CD4-positive, alpha-beta memory T cell (primary cell): ENCODE results near the gene LRSAM1. TPM values are rescaled to one million over a fixed set of nuclear protein-coding genes. Genes with fewer than 3 reads are reported as not detected.

Source experiments
- CTCF ChIA-PET: fragments of 350-600 bp; sonication (Branson Sonifier 250); formaldehyde crosslinking; loops from one replicate; lab custom pipeline; 2021; ENCODE audit warnings: inconsistent platforms; ENCODE audit not compliant: partially characterized antibody; lab: Charles Lee
- POLR2A ChIA-PET: fragments of 350-600 bp; sonication (Branson Sonifier 250); formaldehyde crosslinking; loops from one replicate; lab custom pipeline; 2021; ENCODE audit not compliant: partially characterized antibody; lab: Charles Lee
- DNase-seq, 5 donors: peaks; one replicate each; pipeline versions ENCODE4 v3.0.0 to v3.0.0-alpha.2; 2020 to 2022; ENCODE audit warnings: mixed read lengths in 1 of 5
- H3K27ac ChIP-seq: one replicate; pipeline ENCODE4 v1.7.0; 2013; ENCODE audit warnings: low read depth, low read length
- H3K27me3 ChIP-seq: 2 replicates; pipeline ENCODE4 v1.7.0; 2013; ENCODE audit warnings: mild to moderate bottlenecking, low read length, moderate library complexity; ENCODE audit not compliant: insufficient read depth
- H3K36me3 ChIP-seq: 2 replicates; pipeline ENCODE4 v1.7.0; 2013; ENCODE audit warnings: mild to moderate bottlenecking, low read length, moderate library complexity; ENCODE audit not compliant: insufficient read depth
- H3K4me1 ChIP-seq: 2 replicates; pipeline ENCODE4 v1.7.0; 2013; ENCODE audit warnings: mild to moderate bottlenecking, low read length, moderate library complexity; ENCODE audit not compliant: insufficient read depth
- H3K4me3 ChIP-seq, 2 donors: one replicate each; pipeline ENCODE4 v1.7.0; 2013; ENCODE audit warnings: low read length in 2 of 2, mild to moderate bottlenecking in 1 of 2
- H3K9me3 ChIP-seq, 2 donors: one replicate each; pipeline ENCODE4 v1.7.0; 2013; ENCODE audit warnings: low read length in 2 of 2, control low read depth in 1 of 2; ENCODE audit not compliant: control insufficient read depth in 1 of 2
- H3K27ac Mint-ChIP-seq, 7 donors: one replicate each; pipeline ENCODE4 v1.8.0; 2020 to 2021; ENCODE audit warnings: mixed read lengths in 7 of 7, mild to moderate bottlenecking in 6 of 7, inconsistent platforms in 3 of 7, moderate library complexity in 3 of 7
- H3K27me3 Mint-ChIP-seq, 2 donors: one replicate each; pipeline ENCODE4 v1.8.0; 2020 to 2021; ENCODE audit warnings: mixed read lengths in 2 of 2
- H3K36me3 Mint-ChIP-seq, 2 donors: one replicate each; pipeline ENCODE4 v1.8.0; 2020 to 2021; ENCODE audit warnings: mixed read lengths in 2 of 2, inconsistent platforms in 1 of 2, mild to moderate bottlenecking in 1 of 2
- H3K4me1 Mint-ChIP-seq, 4 donors: one replicate each; pipeline ENCODE4 v1.8.0; 2020 to 2021; ENCODE audit warnings: mixed read lengths in 4 of 4, mild to moderate bottlenecking in 1 of 4
- H3K4me3 Mint-ChIP-seq, 8 donors: one replicate each; pipeline ENCODE4 v1.8.0; 2020 to 2021; ENCODE audit warnings: mixed read lengths in 8 of 8, mild to moderate bottlenecking in 7 of 8, moderate library complexity in 6 of 8, inconsistent platforms in 3 of 8
- H3K9me3 Mint-ChIP-seq, 8 donors: one replicate each; pipeline ENCODE4 v1.8.0; 2020 to 2021; ENCODE audit warnings: mixed read lengths in 8 of 8, mild to moderate bottlenecking in 5 of 8, inconsistent platforms in 3 of 8, moderate library complexity in 1 of 8
- intact Hi-C: fragments of 100-400 bp; cut with micrococcal nuclease; formaldehyde crosslinking; loops from one replicate; pipeline ENCODE4 v1.15.1; 2023
- polyA plus RNA-seq, 2 donors: library from polyadenylated mRNA; unstranded; fragments of 300-500 nt; fragmentation: Illumina TruSeq; gene quantifications; one replicate each; pipeline ENCODE4 v1.2.3, GENCODE V29; 2021
- total RNA-seq, 2 experiments: library from RNA; stranded (reverse); gene quantifications; one replicate each; pipeline ENCODE4 v1.2.3, GENCODE V29; 2021

The LRSAM1 gene
- total and polyA plus RNA-seq, 4 experiments from 2014 or later: 4.3 to 31.3 (median 19.9) TPM

DNA sequence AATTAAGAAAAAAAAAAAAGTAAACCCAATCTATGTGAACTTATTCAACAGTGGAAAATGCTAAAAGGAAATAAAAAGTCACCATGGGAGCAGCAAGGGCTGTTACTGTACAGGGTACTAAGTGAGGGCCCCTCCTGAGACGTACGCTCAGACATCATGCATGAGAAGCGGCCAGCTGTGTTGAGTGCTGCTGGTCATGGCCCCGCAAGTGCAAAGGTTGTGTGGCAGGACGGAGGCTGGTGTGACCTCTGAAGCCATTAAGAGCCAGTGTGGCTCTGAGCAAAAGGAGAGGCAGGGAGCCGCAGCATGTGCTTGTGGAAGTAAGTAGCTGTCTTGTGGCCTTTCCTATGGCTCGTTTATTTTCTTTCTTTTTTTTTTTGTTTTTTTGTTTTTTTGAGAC lies 30.3 kb upstream of the LRSAM1 start:
- Mint-ChIP-seq H3K9me3 (no peaks in the 10 kb centered on the region), H3K4me1 (peaks cover 17 to 40% (median 29%) of the 10 kb centered on the region in 4 donors), H3K27ac (no peak overlapping the region), H3K4me3 (no peak overlapping the region), H3K36me3 (peaks cover 0 to 11% of the 10 kb centered on the region in 2 donors), H3K27me3 (peaks cover 0 to 3% of the 10 kb centered on the region in 2 donors)
- Histone ChIP-seq H3K4me1 (peaks cover 34% of the 10 kb centered on the region), H3K27ac (no peak overlapping the region), H3K27me3 (no peaks in the 10 kb centered on the region), H3K9me3 (no peaks in the 10 kb centered on the region), H3K4me3 (no peak overlapping the region), H3K36me3 (no peaks in the 10 kb centered on the region)
- intact Hi-C loops: no loop called here
- ChIA-PET CTCF (no interaction called here), POLR2A (interaction anchor here (5.9 kb wide), 1 partner anchor 30 kb away, joined by 30 read pairs; the partner anchor contains the start of genes LRSAM1 and RPL12)
- DNase-seq: no peak

DNA sequence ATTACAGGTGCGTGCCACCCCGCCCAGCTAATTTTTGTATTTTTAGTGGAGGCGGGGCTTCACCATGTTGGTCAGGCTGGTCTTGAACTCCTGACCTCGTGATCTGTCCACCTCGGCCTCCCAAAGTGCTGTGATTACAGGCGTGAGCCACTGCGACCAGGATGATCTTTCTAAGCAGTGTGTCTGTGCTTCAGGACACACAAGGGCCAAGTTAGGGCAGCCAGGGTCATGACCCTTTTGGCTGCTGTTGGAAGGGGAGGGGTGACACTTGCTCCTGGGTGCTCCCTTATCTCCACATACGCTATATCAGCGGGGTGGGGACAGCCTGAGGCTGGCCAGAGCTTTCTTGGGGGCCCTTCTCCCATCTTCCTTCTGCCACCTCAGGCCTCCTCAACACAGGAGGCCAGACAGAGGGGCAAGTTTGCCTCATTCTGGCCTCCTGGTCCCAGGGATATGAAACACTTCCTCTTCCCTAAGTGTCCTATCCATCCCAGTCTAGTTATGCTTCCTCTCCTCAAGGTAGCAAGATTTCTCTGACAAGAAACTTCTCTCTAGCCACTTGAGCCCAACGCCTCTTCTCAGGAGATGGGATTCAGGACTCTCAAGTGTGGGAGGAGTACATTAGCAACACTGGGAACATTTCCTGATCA lies 29.1 kb upstream of the LRSAM1 start:
- intact Hi-C loops: no loop called here
- no peak overlapping the region for H3K27ac Mint-ChIP-seq
- H3K27ac ChIP-seq: no peak overlapping the region

DNA sequence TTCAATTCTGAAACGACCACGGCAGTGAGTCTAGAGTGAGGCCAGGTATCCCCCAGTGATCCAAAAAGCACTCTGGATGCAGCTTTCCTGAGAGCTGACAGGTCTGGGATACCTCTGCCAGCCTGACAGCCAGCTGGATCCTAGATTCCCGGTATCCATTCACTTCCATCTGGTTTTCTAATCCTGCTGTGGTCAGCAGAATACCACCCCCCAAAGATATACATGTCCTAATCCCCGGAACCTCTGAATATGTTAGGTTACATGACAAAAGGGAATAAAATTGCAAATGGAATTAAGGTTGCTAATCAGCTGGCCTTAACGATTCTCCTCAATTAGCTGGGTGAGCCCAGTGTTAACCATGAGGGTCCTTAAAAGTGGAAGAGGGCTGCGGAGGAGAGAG lies 28.5 kb upstream of the LRSAM1 start:
- ChIA-PET CTCF (no interaction called here), POLR2A (interaction anchor here (4.2 kb wide), 1 partner anchor 28 kb away, joined by 67 read pairs; the partner anchor contains the start of genes LRSAM1 and RPL12)
- Histone ChIP-seq H3K27ac (no peak overlapping the region), H3K27me3 (no peaks in the 10 kb centered on the region), H3K4me3 (no peak overlapping the region), H3K36me3 (no peaks in the 10 kb centered on the region), H3K9me3 (no peaks in the 10 kb centered on the region), H3K4me1 (peaks cover 42% of the 10 kb centered on the region)
- H3K4me3 Mint-ChIP-seq: peak overlapping the region in 4 of 8 donors; percentile 97 to 100 (median 99)
- H3K9me3 Mint-ChIP-seq: no peaks in the 10 kb centered on the region
- H3K36me3 Mint-ChIP-seq: peaks cover 5 to 18% of the 10 kb centered on the region in 2 donors
- DNase-seq: no peak
- peaks cover 23 to 52% (median 36%) of the 10 kb centered on the region in 4 donors for H3K4me1 Mint-ChIP-seq
- H3K27me3 Mint-ChIP-seq: no peaks in the 10 kb centered on the region
- peak overlapping the region in 1 of 7 donors; percentile 99 for H3K27ac Mint-ChIP-seq
- intact Hi-C loops: no loop called here

More for the DNA sequence above, 29.1 kb upstream of the LRSAM1 start:
- POLR2A ChIA-PET: interaction anchor here (4.2 kb wide), 1 partner anchor 29 kb away, joined by 67 read pairs; the partner anchor contains the start of genes LRSAM1 and RPL12
- Mint-ChIP-seq H3K4me3 (no peak overlapping the region), H3K36me3 (peaks cover 5 to 18% of the 10 kb centered on the region in 2 donors), H3K4me1 (peaks cover 23 to 50% (median 36%) of the 10 kb centered on the region in 4 donors), H3K9me3 (no peaks in the 10 kb centered on the region), H3K27me3 (peaks cover 0 to 1% of the 10 kb centered on the region in 2 donors)
- CTCF ChIA-PET: no interaction called here
- H3K4me1 ChIP-seq: peaks cover 42% of the 10 kb centered on the region
- no peak overlapping the region for H3K4me3 ChIP-seq
- no peaks in the 10 kb centered on the region for H3K36me3 ChIP-seq
- no peak for DNase-seq
- H3K27me3 ChIP-seq: no peaks in the 10 kb centered on the region
- H3K9me3 ChIP-seq: no peaks in the 10 kb centered on the region

DNA sequence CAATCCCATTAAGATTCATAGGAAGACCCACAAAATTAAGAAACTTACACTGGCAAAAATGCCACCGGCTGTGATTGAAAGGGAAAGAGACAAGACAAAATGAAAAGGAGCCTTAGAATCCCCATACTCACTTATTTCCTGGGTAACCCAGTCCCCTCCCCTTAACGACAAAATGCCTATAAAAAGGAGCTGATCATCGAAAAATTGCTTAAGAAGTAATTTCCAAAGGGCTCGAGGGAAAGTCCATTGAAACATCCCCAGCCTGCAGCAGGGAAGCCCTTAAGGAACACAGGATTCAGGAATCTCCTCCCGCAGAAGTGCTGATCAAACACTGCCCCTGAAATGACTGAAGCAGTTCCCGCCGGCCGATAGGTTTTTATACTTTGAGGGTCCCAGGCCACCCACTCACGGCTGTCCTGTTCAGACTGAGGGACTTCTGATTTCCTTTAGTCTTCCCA lies 27.8 kb upstream of the LRSAM1 start:
- H3K27ac Mint-ChIP-seq: peak overlapping the region; percentile 94 to 99 (median 96)
- ChIA-PET CTCF (interaction anchor here (1.3 kb wide), 1 partner anchor 200 kb away, joined by 4 read pairs; no protein-coding TSS in a partner anchor), POLR2A (interaction anchor here (1.3 to 4.2 kb wide), 5 partner anchors 9 to 32 kb away, joined by 3 to 67 read pairs (median 3); partner anchors contain the start of genes LRSAM1, RPL12 and SLC2A8)
- H3K4me1 ChIP-seq: peaks cover 48% of the 10 kb centered on the region
- peaks cover 23 to 57% (median 40%) of the 10 kb centered on the region in 4 donors for H3K4me1 Mint-ChIP-seq
- no peaks in the 10 kb centered on the region for H3K27me3 Mint-ChIP-seq
- peak overlapping the region; percentile 87 to 92 for H3K4me3 ChIP-seq
- H3K36me3 Mint-ChIP-seq: peaks cover 8 to 21% of the 10 kb centered on the region in 2 donors
- no peaks in the 10 kb centered on the region for H3K9me3 Mint-ChIP-seq
- peak overlapping the region; percentile 80 for H3K27ac ChIP-seq
- intact Hi-C loops: no loop called here
- H3K36me3 ChIP-seq: no peaks in the 10 kb centered on the region
- H3K9me3 ChIP-seq: no peaks in the 10 kb centered on the region
- no peaks in the 10 kb centered on the region for H3K27me3 ChIP-seq
- no peak for DNase-seq
- H3K4me3 Mint-ChIP-seq: peak overlapping the region; percentile 97 to 100 (median 99)

DNA sequence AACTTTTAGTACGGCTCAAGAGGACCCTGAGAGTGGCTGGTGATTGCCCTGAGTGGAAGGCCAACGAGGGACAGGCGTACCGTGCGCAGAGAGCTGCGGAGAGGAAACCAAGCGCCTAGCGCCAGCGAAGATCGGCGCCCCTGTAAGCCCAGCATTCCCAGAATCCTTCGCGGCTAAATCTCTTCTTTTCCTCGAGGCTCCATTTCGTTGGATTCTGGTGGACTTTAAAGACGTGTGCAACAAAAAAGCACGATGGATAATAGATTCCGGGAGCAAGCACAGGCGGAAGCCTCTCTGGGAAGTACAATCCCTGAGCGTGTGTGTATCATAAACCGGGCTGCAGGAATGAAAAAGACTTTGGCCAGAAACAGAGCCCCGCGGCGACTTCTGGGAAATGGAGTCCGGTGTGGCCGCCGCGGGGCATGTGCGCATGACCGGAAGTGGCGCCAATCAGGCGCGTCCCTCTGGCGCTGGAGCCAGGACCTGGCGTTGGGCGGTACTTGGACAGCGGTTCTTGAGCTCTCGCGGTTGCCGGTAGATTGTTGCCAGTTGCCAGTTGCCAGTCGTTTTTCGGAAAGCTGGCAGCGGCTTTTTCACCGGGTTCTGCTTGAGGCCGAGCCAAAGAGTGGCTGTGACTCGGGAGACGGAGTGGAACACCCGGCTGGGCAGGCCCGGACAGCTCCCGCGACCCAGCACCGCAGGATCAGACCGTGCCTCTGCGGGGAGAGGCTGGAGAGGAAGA lies 27.2 kb upstream of the LRSAM1 start, which contains the start of gene ZNF79:
Gene ZNF79, plus strand, starts transcription at position 449 of the 742 bp plus-strand sequence. CDS start 406 bp downstream, outside the sequence.
- no peaks in the 10 kb centered on the region for H3K27me3 ChIP-seq
- POLR2A ChIA-PET: interaction anchor here (0.7 to 4.2 kb wide), 9 partner anchors 8 to 209 kb away, joined by 3 to 67 read pairs (median 3); partner anchors contain the start of genes LRSAM1, RPL12 and SLC2A8

DNA sequence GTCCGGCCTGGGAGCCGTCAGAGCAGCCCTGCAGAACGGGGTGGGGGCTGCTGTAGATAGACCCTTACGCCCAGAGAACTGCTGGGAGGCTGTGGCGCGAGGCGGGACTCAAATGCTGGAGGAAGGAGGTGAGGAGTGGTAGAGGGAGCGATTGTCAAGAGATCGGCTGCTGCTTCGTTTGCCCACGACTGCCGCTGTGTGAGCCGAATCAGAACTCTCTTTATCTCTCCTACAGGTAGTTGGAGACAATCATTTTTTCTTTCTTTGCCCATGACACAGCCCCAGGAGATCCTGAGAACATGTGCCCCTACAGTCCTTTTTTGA lies 26.7 kb upstream of the LRSAM1 start:
- Histone ChIP-seq H3K9me3 (no peaks in the 10 kb centered on the region), H3K27me3 (no peaks in the 10 kb centered on the region), H3K4me3 (peak overlapping the region; percentile 87 to 92), H3K27ac (peak overlapping the region; percentile 80), H3K36me3 (peaks cover under 1% of the 10 kb centered on the region), H3K4me1 (peaks cover 44% of the 10 kb centered on the region)
- peaks cover 11 to 25% of the 10 kb centered on the region in 2 donors for H3K36me3 Mint-ChIP-seq
- H3K27ac Mint-ChIP-seq: peak overlapping the region; percentile 94 to 99 (median 96)
- ChIA-PET CTCF (interaction anchor here (1.3 kb wide), 1 partner anchor 201 kb away, joined by 4 read pairs; no protein-coding TSS in a partner anchor), POLR2A (interaction anchor here (0.7 to 4.2 kb wide), 9 partner anchors 8 to 210 kb away, joined by 3 to 67 read pairs (median 3); partner anchors contain the start of genes LRSAM1, RPL12 and SLC2A8)
- H3K9me3 Mint-ChIP-seq: no peaks in the 10 kb centered on the region
- peak overlapping the region; percentile 97 to 100 (median 99) for H3K4me3 Mint-ChIP-seq
- peaks cover 20 to 60% (median 38%) of the 10 kb centered on the region in 4 donors for H3K4me1 Mint-ChIP-seq
- peak in 1 of 5 donors; percentile 63 for DNase-seq
- no peaks in the 10 kb centered on the region for H3K27me3 Mint-ChIP-seq
- intact Hi-C loops: loop anchor here (1.0 to 2.0 kb wide), 6 partner anchors 27 to 361 kb away; partner anchors contain the start of genes LRSAM1, RPL12 and SLC2A8

More for the DNA sequence above, 27.2 kb upstream of the LRSAM1 start, which contains the start of gene ZNF79:
- peak; percentile 87 to 90 (median 89) for DNase-seq
- Histone ChIP-seq H3K36me3 (no peaks in the 10 kb centered on the region), H3K9me3 (no peaks in the 10 kb centered on the region), H3K27ac (peak within 1 kb of the TSS; percentile 80), H3K4me1 (peaks cover 46% of the 10 kb centered on the region), H3K4me3 (peak within 1 kb of the TSS; percentile 87 to 92)
- H3K36me3 Mint-ChIP-seq: peaks cover 11 to 25% of the 10 kb centered on the region in 2 donors
- no peaks in the 10 kb centered on the region for H3K27me3 Mint-ChIP-seq
- H3K4me3 Mint-ChIP-seq: peak within 1 kb of the TSS; percentile 97 to 100 (median 99)
- H3K9me3 Mint-ChIP-seq: no peaks in the 10 kb centered on the region
- H3K27ac Mint-ChIP-seq: peak within 1 kb of the TSS; percentile 94 to 99 (median 96)
- intact Hi-C loops: loop anchor here (1.0 to 2.0 kb wide), 6 partner anchors 27 to 361 kb away; partner anchors contain the start of genes LRSAM1, RPL12 and SLC2A8
- peaks cover 20 to 60% (median 38%) of the 10 kb centered on the region in 4 donors for H3K4me1 Mint-ChIP-seq
- CTCF ChIA-PET: interaction anchor here (1.3 kb wide), 1 partner anchor 200 kb away, joined by 4 read pairs; no protein-coding TSS in a partner anchor
